Activated CD4-positive, alpha-beta T cell treated with anti-CD3 and anti-CD28 coated beads, Interleukin-2, Interleukin-6, amounts not matched to agents 100 ng/mL and 50 ng/mL, durations not matched to agents 16 hours and 8 hours (primary cell): ENCODE results near the gene VIM.

Source experiments
- DNase-seq: peaks from one replicate; pipeline ENCODE4 v3.0.0-alpha.2; 2020

The VIM gene

DNA sequence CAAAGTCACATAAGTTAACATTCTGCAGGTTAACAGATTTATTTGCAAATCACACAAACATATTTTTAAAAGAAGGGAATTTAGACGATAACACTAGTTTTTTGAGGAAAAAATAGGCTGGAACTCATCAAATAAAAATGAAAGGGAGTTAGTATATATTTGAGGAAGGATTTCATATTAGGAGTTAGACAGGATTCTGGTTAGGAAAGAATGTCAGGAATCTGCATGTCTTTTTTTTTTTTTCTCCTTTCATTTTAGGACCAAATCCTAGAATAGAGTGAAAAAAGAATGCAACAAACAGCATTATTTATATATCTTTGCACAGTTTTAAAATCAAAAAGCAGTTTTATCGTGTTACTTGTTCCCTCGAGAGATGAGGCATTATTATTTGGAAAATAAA is 17.7 kb upstream of the VIM start:
- no peak for DNase-seq

DNA sequence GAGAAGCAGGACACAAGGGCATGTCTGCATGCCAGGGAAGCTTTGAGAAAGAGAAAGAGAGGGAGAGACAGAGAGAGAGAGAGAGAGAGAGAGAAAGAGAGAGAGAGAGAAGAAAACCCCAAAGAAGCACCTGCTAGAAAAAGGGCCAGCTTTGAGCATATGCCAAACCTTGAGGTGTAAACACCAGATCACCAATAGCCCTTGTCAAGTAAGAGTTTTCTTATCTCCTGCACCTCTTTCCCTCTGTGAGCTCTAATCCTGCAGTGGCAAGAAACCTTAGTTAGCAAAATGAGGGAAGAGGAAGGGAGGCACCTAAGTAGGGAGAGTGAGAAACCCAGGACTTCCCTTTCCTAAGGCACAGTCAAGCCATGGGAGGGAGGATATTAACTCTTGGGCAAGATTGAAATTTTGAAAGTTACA is 15.2 kb upstream of the VIM start:
- DNase-seq, result no peak

DNA sequence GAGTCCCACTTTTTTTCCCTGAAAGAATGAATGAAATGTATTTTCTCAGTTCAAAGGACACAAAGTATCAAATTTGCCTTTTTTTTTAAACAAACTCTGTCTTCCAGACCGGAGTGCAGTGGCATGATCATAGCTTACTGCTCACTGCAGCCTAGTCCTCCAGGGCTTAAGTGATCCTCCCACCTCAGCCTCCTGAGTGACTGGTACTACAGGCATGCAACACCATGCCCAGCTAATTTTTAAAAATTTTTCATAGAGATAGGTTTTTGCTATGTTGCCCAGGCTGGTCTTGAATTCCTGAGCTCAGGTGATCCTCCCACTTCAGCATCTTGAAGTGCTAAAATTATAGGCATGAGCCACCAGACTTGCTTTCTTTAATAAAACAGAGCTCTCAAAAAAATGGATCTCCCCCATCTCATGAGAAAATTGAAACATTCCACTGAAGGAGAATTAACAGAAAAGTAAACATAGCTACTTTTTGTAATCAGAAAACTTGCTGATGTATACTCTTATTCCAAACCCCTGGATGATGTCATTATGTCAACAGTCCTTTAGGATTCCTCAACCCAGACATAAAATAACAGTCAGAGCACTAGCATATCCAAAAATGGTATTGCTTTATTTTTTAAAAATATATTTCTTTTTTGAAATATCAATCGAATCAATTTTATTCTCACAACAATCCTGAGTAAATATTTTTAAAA is 14.2 kb upstream of the VIM start:
- no peak for DNase-seq

DNA sequence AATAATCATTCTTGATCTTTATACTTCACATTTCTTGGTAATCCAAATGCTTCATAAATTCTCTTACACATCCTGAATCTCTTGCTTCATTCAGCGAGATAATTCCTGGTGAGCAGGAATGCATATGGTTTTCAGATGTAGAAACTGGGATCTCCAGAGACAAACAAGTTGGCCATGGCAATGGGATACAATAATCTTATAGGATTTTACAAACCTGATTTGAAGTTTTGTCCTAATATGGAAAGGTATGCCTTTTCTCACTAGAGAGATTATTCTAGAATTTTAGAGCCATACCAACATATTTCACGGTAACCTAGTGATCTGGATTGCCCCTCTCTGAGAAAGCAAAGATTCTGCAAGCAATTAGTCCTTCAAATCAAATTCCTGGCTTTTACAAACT is 13.5 kb upstream of the VIM start:
- no peak for DNase-seq

DNA sequence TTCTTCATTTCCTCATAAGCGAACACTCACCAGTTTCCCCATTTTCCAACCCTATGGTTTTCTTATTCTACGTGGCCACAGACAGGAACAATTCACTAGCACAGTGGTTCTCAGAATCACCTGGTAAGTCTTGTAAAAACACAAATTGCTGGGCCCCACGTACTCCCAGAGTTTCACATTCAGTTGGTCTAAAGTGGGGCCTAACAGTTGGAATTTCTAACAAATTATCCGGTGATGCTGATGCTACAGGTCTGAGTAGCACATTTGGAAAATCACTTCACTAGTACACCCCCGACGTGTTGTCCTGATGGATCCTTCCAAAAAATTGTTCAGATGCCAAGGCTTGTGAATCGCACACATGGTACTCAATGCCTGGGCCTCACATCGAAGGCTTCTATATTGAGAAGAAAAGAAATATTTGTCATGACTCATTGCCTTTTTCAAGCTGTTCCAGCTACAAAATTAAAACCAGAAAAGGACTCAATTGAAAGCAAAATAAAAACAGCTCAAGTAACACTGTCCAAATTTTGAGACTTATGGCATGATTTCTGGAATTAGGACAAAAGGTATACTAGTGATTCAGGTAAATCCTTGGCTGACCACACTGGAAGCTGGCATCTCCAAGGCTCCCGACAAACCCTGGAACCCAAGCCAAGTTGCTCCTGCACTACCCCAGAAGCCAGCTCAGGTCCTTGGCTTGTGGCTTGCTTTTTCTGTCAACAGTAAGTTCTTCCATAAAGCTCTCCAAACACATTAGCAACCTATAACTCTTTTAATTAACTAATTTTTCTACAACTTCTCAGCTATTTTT is 12.9 kb upstream of the VIM start:
- no peak for DNase-seq

DNA sequence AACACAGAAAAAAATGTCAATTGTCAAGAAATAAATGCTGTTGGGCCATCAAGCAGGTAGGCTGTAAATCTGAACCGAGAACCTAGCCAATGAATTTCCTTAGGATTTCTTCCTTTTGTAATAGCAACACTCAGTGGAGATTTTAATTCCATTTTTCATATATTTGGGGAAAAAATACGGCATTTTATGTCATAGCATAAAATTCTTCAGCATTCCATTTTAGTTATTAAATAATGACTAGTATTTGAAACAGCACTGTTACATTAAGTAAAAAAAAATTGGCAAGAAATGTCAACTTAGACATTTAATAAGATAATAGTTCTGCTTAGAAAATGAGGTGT is 12.3 kb upstream of the VIM start:
- DNase-seq, result no peak

DNA sequence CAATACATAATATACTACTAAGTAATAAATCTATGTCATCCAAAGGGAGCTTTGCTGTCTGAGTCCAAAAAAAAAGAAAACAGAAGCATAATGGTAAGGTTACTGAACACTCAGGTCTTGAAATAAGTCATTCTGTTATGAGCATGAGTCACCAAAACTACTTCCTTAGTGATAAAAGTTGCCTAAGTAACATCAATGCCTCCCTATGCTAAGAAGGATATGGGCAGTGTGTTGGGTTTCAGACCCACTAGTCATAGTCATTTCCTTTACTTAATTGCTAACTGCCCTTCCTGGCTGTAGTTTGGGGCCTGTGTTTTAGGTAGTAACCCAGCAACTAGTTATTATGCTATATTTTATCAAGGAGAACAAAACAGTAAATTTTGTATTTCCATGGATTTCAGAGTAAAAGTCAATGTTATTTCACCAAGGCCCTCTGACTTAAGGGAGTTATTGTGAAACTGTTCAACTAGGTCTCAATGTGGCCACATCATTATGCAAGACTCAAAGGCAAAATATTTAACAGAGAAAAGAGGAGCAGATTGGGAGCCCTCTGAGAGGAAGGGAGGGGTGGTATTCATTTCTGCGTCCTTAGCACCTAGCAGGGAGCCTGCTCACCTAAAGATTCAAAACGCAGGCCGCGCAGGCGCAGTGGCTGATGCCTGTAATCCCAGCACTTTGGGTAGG is 11.7 kb upstream of the VIM start:
- DNase-seq, result peak; percentile 90

DNA sequence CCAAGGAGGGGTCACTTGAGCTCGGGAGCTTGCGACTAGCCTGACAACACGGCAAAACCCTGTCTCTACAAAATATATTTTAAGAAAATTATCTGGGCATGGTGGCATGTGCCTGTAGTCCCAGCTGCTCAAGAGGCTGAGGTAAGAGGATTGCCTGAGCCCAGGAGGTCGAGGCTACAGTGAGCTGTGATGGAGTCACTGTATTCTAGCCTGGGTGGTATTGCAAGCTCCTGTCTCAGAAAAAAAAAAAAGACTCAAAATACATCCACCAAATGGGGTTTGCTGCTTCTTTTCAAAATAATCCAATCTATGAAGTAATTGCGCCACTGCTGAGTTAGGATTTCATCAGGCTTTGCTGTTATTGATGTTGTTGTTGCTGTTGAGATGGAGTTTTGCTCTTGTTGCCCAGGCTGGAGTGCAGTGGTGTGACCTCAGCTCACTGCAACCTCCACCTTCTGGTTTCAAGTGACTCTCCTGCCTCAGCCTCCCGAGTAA is 11.1 kb upstream of the VIM start:
- DNase-seq, result no peak

DNA sequence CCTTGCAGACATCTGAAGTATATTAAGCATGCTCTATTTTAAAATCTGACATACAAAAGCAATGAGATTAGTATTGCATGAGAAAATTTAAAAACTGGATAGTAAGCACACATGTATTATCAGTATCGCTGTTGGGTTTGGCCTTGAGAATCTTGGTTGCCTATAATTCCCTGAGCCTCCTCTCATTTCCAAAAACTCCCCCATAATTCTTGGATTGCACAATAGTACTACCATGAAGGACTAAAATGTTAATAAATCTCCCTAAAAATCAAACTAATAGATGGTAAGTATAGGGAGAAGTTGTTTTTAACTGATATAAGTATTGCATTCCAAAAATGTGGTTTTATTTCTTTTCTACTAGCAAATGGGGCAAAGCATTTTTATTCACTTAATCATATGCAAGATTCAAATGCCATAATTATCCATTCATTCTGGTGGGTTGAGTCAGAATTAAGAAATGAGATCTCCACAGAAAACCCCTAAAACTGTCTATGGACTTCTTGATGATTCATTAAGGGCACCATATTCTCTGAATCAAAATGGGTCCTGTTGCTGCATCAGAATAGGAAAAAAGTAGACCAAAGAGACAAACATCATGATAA is 10.3 kb upstream of the VIM start:
- DNase-seq, result peak; percentile 54

DNA sequence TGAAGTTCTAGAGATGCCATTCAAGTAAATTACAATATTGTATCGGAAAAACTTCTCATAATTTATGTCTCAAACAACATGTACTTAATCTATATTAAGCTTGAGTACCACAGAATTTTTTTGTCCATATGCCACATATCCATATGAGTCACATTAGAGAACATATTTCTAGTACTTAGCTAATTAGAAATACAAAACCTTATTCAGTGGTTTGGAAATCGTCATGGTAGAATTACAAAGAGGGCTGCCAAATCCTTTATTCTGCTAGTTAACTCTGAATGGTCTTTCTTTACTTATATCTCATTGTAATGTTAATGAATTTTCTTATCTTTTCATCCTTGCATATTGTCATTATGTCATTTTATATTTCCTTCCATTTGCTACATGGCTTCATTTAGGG is 9.0 kb upstream of the VIM start:
- DNase-seq, result no peak

DNA sequence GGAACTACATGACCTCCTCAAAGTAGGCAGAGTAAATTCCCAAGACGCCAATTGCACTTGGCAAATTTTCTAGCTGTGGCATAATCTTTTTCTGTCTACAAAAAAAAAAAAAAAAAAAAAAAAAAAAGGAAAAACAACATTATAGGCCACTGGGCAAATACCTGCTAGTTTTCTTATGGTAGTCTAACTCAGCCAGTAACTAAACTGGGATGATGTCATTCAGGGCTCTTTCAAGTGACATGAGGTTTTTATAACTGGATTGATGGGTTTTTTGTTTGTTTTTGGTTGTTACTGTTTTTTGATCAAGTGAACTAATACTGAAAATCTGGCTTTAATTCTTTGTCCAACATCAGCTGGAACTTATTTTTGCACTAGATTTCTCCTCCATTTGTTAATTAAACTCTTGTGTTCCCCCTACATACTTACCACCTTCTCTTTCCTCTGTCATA is 7.4 kb upstream of the VIM start:
- DNase-seq, result no peak

DNA sequence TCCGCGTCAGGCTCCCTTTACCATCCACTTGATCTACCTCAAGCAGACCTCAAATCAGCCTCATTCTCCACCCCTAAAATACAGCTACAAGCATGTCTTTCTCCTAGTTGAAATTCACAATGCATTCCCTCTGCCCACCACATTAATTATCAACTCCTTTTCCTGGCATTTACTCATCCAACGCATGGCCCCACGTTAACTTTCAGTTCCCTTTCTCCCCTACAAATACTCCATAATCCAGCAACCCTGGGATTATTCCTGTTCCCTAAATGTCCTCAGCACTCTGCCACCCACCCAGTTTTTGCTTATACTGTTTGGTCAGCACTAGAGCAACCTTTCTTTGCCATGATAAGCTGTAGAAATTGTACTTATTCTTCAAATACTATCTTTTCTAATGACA is 5.7 kb upstream of the VIM start:
- DNase-seq, result no peak

DNA sequence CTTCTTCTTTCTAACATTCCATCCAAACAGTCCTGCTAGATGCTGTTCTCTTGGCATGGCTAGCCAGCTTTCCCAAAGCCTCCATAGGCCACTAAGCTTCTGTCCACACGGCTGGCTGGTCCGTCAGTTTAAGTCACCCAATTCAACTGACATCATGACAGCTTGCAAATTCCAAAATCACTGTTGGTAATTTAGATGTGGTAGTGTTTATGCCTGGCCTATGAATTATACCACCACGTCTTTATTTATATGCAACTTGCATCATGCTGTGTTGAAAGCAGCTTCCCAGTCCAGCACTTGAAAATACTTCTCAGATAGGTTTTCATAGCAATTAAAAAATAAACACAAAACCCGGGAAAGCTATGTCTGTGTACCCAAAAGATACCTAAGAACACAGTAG is 2.2 kb upstream of the VIM start:
- DNase-seq, result no peak

DNA sequence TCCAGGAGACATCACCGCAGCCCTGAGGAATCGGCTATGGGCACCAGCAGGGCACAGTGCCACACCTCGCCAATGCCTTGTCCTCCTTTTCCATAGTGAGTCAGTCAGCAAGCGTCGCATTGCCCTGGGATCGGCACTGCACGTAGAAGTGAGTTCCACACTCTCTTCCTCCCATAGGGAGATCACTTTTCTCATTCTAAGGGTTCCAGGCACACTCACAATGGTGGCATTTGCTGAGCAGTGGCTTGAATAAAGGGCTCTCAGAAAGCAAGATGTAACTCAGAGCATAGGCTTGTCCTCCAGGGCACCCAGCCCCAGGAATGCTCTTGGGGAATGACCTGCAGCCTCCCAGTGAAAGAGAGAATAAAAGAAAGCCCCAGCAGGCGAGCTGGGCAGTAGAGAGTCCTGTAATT is 1.1 kb upstream of the VIM start:
- no peak for DNase-seq

DNA sequence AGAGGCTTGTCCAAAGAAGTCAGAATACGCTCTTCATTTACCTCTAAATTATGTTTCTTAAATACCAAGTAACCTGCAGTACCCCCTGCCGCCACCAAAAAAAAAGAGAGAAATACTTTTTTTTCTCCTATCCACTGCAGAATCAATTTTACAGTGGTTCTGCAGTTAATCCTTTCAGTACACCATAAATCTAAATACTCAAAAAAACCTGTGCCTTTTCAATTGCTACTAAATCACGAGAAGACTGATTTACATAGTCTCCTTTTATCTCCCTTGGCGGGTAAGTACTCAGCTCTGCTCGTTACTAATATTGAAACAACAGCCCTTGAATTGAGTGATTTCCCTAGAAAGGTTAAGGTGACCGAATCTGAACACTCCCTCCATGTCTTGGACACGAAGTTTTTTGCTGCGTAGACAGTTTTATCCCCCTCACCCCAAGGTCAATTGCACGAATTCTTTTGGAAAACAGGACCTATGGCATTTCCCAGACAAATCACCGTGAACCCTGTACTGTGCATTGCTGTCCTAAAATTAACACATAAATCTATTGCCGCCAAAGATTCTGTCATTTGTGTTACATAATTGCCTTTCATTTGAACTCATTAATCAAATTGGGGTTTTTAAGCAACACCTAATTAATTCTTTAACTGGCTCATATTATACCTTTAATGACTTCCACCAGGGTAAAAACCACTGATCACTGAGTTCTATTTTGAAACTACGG is 512 bp upstream of the VIM start:
- peak; percentile 88 for DNase-seq

DNA sequence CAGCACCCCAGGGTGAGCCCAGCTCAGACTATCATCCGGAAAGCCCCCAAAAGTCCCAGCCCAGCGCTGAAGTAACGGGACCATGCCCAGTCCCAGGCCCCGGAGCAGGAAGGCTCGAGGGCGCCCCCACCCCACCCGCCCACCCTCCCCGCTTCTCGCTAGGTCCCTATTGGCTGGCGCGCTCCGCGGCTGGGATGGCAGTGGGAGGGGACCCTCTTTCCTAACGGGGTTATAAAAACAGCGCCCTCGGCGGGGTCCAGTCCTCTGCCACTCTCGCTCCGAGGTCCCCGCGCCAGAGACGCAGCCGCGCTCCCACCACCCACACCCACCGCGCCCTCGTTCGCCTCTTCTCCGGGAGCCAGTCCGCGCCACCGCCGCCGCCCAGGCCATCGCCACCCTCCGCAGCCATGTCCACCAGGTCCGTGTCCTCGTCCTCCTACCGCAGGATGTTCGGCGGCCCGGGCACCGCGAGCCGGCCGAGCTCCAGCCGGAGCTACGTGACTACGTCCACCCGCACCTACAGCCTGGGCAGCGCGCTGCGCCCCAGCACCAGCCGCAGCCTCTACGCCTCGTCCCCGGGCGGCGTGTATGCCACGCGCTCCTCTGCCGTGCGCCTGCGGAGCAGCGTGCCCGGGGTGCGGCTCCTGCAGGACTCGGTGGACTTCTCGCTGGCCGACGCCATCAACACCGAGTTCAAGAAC is 1.1 kb downstream of the VIM start:
- peak; percentile 92 for DNase-seq

DNA sequence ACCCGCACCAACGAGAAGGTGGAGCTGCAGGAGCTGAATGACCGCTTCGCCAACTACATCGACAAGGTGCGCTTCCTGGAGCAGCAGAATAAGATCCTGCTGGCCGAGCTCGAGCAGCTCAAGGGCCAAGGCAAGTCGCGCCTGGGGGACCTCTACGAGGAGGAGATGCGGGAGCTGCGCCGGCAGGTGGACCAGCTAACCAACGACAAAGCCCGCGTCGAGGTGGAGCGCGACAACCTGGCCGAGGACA is 1.6 kb downstream of the VIM start:
- DNase-seq, result no peak

DNA sequence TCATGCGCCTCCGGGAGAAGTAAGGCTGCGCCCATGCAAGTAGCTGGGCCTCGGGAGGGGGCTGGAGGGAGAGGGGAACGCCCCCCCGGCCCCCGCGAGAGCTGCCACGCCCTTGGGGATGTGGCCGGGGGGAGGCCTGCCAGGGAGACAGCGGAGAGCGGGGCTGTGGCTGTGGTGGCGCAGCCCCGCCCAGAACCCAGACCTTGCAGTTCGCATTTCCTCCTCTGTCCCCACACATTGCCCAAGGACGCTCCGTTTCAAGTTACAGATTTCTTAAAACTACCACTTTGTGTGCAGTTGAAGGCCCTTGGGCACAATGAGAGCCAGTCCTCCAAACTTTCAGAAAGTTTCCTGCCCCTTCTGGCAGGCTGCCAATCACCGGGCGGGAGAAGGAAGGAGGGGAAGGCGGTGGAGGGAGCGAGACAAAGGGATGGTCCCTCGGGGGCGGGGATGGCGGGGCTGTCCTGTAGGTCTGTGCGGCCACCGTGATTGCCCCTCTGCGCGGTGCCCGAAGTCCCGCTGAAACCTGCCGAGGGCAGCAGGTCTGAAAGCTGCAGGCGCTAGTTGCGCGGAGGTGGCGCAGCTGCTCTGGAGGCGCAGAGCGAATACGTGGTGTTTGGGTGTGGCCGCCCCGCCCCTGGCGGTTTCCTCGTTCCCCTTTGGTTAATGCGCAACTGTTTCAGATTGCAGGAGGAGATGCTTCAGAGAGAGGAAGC is 2.1 kb downstream of the VIM start:
- peak; percentile 94 for DNase-seq

DNA sequence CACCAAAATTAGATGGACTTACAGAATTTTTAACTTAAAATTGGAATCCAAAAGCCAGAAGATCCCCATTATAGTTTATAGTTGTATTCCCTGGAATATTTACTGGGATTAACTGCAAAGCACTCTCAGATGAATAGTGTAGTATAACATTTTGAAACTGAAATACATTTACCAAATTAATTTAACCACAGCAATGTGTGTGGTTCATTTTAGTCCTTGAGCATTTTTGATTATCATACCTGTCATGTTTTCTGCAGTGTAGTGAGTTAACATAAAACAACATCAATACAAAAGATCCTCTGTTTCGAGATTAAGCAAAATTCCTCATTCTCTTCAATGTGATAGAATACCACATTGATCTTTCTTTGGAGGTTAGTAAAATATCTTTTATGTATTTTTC is 3.7 kb downstream of the VIM start:
- DNase-seq, result no peak

DNA sequence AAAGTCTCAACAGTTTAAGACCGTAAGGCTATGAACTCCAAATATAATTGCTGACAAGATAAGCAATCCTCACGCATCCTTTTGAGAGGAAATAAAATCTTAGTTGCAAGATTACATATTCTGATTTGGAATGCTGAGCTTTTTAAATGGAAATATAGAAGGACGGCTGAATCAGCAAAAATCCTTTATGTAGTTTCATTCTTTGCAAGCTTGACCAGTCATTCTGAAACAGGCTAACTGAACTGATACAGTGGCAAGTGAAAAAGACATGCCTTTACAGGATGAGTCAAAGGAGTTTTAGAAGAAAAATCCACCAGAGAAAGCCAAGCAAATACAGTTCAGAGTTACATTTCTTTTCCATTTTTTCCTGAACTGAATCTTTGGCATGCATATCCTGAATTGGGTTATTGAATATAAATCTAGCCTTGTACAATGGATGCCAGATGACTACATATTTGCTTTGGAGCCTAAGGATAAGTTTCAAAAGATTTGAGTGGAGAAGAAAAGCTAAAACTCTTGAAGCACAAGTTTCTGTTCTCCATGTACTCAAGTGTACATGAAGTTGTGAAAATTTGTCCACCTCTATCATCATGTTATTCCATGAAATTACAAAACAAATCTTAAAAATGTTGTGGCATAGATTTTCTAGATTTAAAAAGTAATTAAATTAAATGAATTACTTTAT is 4.4 kb downstream of the VIM start:
- peak; percentile 86 for DNase-seq
